Activated CD8-positive, alpha-beta memory T cell treated with anti-CD3 and anti-CD28 coated beads, Interleukin-2, amount 50 U/mL, for 48 hours (primary cell): Measurements from ENCODE around the gene HEG1.
A peak's percentile ranks its signal among the peaks of the same experiment; 100 is the strongest.

ENCODE experiments used
- DNase-seq: peaks from one replicate; pipeline ENCODE4 v3.0.0-alpha.2; 2020

The HEG1 gene

DNA sequence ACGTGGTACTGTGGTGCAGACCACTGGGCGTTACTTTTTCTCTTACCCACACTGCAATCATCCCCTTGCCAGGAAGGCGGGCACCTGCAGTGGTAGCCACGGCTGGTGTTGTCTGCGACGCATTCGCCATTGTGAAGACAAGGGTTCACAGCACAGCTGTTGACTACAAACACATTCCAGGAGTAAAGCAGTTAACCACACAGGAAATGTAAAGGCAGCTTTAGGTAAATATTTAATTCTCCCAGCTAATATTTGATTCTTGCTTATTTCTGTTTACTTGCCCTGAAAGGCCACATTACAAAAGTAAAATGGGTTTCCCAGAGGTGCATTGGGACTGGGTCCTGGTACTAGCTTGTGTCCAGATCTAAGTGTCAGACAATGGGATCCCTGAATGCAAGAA is 45.4 kb downstream of the HEG1 start:
- DNase-seq, result no peak

- DNase-seq, result no peak
Observed at GRCh38 chr3:125008766-125009165, 47.0 kb downstream of the HEG1 start.

DNA sequence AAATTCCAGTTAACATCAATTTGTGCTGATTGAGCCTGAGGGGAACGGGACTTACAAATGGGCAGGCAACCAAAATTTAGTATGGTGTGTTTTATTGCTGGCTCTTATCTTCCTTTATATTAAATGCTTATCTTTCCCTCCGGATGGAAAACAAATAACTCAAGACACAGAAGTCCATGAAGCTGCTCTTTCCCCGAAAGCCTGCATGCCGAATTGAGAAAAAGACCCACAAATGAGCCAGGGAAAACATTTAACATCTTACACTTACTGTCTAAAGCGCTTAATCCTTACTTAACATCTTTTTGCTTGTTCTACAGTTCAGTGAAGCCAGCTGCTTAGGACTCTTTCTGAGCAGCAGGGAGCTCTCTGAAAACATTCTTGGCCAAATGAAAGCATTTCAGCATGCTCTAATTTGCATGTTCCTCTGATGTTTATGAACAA is 49.5 kb downstream of the HEG1 start:
- DNase-seq, result no peak

GRCh38 chr3:125005676-125006075 is 50.1 kb downstream of the HEG1 start:
- DNase-seq, result no peak

DNA sequence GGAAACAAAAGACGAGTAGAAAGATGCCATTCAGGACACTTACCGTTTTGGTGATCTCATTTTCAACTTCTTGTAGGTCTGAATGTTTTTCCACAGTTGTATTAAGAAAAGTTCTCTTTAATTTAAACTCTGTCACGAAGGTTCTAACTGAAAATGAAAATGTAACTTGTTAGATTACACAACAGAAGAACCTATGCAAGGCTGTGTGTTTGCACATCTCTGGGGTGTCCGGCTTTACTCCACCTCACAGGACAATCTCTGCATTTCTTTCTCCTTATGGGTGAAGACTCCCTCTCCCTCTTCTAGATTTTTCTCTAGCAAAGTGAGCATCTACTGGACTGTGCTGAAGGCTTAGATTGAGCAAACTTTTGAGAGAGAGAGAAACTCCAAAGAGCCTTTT is 50.6 kb downstream of the HEG1 start:
- no peak for DNase-seq

- DNase-seq, result no peak
Observed at GRCh38 chr3:125003859-125004595, 51.8 kb downstream of the HEG1 start.

DNA sequence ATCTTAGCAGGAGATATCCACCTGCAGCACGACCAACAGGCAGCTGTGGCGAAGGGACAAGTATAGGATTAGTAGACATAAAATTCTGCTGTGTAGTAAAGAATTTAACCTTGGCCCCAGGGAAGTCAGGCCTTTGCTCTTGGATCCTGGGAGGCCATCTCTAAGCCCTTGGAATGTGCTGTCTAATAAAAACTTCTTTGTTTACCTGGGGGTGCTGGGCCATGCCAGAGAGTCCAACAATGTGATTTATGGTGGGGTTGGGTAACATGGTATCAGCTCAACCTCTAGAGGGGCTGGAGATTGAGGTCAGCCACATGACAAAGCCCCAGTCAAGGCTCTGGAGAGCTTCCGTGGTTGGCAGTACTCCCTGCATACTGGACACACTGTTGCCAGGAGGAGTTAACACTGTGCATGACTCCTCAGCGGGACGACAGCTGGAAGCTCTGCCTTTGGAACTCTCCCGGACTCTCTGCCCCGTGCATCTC is 52.4 kb downstream of the HEG1 start:
- no peak for DNase-seq

GRCh38 chr3:125002414-125003368 is 53.1 kb downstream of the HEG1 start:
- DNase-seq, result no peak

DNA sequence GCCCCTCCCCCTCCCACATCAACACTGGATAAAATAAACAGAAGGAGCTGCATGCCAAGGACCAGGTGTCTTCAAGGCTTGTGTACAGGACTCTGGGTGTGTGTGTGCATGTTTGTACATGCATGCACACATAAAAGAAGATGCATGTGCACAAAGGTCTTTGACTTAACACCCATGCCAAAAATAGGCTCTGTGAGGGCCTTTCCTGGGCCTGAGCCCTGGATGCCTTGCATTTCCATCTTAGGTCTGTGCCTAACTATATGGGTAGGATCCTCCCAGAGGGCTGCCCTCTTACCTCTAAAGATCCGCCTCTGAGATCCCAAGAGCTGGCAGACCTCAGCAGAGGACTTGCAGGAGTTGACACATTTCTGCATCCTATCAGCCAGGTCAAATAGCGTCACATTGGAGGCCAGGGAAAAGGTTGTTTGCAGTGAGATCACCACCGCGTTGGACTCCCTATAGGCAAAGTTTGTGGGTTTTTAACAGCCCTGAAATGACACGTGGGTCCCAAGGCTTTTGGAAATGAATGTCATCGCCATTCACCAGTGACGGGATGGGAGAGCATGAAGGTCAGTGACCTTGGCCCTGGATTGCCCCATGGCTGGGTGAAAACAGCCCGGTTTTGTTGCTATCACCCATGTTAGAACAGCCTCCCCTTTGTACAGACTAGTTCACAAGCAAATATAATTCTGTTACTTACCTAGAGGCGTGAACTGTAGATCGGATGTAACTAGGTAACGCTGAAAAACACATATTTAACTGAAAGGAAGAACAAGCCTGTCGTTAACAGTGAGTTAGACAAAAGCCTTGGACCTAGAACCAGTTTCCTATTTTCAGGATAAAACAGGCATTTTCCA is 54.0 kb downstream of the HEG1 start:
- DNase-seq, result no peak

GRCh38 chr3:125000661-125001060 is 55.1 kb downstream of the HEG1 start:
- DNase-seq, result no peak

GRCh38 chr3:124999897-125000435 is 55.8 kb downstream of the HEG1 start:
- DNase-seq, result no peak

- no peak for DNase-seq
Observed at GRCh38 chr3:124999317-124999716, 56.5 kb downstream of the HEG1 start.

GRCh38 chr3:124998247-124998630 is 57.6 kb downstream of the HEG1 start:
- DNase-seq, result no peak

- no peak for DNase-seq
Observed at GRCh38 chr3:124997303-124998246, 58.2 kb downstream of the HEG1 start.

DNA sequence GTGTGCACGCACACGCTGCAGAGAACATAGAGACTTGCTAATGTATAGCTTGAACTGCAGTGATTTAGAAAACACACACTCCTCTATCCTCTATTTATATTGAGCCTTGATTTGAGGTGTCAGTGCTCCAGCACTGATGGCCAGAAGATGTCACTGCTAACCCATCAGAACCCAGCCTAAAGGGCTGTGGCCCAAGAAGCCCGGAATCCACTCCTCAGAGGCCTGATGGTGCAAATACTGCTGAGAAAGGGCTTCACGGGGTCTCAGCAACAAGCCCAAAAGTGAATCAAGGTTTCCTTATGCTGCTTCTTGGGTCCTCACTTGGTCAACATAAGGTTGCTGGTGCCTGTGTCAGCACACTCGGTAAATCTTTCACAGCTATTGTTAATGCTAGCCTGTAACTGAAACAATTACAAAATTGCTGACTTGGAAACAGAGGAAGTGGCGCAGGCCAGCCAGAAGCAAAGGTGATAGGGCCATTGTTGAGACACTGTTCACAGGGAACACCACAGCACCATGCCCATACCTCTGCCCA is 60.3 kb downstream of the HEG1 start:
- DNase-seq, result peak; percentile 57

DNA sequence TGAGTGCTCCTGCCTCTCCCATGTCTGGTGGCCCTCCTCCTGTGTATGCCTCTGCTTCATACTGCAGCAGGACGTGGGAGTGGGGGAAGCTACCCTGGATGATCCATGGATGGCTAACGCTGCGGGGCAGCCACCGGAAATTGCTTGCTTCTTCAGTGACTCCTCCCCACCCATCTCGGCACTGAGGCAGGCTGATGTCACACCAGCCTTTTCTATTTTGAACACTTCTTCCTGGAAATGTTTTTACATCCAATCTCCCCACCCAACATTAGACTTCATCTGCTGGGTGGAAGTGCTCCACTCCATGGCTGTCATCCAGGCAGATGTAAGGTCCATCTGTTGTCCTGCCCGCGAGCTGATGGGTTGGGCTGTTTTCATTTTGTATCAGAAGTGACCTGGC is 62.3 kb downstream of the HEG1 start:
- no peak for DNase-seq

DNA sequence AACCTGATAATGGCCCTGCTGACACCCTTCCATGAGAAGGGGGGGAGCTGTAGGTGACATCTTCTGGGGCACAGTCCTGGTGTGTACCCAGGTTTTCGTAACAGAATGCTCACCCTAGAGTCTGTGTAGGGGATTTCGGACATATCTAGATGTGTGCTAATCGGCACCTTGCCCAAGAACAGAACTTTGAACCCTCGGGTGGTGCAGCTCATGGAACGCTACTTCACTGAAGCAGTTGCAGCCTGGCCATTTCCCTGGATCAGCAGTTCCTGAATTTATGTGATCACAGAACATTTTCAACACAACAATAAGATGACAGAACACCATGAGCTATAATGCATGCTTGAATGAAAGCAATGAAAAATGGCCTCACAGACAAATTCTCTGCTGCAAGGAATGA is 63.8 kb downstream of the HEG1 start:
- no peak for DNase-seq

DNA sequence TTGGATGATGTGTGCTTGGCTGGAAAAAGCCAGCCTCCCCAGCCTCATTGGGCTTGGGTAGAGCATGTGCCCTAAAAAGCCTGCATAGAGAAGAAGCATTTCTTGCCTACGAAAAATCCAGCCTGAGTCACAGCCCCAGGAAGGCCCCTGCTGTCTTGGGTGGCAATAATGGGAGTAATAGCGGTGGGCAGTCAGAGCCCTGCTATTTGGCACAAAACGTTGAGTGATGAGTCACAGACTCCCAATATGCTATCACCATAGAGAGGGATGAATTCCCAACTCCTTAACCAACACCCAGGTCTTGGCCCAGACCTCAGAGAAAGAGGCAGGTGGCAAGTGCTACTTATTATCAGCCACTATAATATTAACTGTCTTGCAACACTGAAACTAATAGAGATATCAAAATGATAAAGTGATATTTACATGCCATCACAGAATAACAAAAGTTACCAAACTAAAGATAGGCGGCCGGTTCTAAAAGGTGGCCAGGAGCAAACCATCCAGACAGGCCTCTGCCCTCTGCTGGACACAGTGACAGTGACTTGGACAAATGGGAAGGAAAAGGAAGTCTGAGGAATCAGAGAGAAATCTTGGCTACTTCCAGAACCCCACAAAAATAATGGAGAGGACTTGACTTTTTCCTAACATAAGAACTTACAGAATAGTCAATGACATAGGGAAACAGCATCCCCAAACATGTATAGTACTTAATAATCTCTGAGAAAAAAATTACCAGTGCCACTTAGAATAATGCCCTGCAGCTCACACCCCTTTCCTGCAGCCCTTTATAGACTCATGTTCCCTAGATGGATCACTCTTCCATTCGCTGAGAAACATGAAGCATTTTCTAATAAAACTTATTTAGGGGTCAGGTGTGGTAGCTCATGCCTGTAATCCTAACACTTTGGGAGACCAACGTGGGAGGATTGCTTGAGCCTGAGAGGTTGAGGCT is 69.3 kb downstream of the HEG1 start:
- no peak for DNase-seq

- no peak for DNase-seq
Observed at GRCh38 chr3:124985349-124985748, 70.4 kb downstream of the HEG1 start.

GRCh38 chr3:124984754-124985153 is 71.0 kb downstream of the HEG1 start:
- DNase-seq, result no peak
